ENCODE measurements around the gene BUD13.
"Not testable (repeated sequence)": the region's sequence is repeated elsewhere in the genome, so short reads cannot be mapped to it uniquely, and the experiment has no call there.

BUD13 gene

DNA sequence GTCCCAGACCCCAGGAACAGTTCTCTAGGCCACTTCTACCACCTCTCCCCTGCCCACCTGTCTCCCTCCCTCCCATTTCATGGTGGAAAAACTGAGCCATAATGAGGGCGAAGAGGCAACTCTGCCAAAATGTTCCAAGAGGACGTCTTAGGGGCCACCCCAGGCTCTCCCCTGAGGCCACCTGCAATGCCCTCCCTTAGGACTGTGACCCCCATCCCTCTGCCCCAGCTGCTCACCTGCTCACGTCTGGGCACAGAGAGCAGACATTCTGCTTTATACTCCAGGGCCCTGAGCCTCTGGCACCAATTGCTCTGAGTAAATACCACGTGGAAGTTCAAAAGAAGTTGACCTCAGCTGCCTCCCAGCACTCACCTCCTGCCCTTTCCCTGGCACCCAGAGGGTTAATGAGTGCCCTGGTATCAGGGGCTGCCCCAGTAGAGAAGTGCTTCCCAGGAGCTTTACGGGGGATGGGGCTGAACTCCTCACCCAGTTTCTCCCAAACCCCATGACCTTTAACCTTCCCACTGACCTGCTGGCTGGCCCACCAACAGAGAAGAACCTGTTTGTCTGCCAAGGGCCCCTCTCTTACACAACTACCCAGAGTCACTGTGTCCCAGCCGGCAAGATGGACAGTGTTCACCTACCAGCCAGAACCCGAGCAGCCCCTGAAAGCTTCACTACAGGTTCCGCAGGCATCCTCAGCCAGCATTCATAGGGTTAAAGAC, 19.5 kb upstream of the BUD13 start:
- no peak for DNase-seq (ENCODE audit: low read depth)

DNA sequence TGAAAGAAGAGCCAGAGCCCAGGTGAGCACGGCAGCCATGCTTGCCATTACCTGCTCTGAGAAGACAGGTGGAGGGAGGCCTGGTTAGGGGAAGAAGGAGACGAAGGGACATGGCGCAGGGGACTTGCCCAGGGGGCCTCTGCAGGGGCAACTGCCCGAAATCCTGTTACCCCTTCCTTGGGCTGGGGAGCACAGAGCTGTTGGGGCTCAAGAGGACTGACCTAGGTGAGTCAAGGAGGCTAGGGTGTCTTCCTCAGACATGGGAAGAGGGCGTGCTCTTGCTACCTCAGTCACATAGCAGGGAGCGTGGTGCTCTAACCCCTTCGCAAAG, 19.0 kb upstream of the BUD13 start, which contains the start of gene APOA5:
APOA5 (minus strand) TSS at position 67 of the 331 bp plus-strand sequence; CDS start at position 48, 19 bp downstream.
- DNase-seq (ENCODE audit: low read depth) = no peak

DNA sequence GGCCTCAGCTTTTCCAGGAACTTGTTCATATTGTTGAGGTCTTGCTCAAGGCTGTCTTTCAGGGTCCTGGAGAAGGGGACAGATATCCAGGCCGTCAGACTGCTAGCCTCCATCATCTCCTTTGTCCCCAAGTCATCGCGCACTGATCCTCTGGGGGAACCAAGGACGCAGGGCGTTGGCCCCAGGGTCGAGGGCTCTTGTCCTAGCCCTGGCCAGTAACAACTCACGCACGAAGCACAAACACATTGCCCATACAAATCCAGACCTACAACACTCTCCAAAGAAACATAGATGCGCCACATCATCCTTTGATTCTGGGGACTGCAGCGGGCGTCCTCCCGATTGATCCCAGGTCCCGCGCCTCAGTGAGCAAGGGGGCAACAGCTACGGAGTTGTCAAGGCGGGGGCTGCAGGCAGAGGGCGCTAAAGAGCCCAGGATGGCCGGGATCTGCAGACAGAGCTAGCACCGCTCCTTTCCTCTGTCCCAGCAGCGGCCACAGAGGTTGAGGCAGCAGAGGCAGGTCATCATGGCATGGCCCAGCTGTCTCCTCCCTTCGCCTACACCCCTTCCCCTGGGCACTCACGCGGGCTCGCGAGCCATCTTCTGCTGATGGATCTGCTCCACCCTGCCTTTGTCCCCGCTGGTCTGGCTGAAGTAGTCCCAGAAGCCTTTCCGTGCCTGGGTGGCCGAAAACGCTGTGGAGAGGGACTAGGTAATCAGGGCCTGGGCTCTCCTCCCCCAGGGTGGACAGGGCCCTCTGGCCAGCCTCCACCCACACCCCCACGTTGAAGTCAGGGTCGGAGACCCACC, 18.4 kb upstream of the BUD13 start:
- peak; percentile 76 for DNase-seq (ENCODE audit: low read depth)

DNA sequence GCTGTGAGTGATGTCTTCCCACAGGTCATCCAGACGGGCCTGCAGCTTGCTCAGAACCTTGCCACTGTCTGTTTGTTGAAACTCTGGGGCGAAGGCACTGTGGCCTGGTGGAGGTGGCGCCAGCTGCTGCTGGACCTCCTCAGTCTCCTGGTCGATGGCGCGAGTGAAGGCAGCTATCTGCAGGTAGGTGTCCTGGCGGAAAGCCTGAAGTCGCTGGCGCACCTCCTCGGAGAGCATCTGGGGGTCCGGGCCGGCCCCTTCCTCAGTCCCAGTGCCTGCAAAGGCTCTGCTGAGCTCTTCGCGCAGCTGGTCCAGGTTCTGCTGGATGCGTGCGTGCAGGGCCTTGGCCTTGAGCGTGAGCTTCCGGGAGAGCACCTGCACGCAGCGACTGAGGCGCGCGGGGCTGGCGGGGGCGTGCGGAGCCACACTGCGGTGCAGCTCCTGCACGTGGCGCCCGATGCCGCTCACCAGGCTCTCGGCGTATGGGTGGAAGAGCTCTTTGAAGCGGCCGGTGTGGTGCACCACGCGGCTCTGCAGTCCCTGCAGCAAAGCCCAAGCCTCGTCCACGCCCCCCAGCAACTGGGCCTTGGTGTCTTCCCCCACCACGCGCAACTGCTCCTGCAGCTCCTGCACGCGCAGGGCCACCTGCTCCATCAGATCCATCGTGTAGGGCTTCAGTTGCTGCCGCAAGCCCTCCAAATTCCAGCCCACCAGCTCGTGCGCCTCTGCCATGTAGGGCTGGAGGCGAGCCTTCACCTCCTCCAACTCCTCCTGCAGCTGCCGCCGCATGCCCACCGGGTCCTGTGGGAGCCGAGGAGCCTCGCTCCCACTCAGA, 17.6 kb upstream of the BUD13 start:
- DNase-seq (ENCODE audit: low read depth) = no peak

GRCh38 chr11:116788975-116789374, 16.2 kb upstream of the BUD13 start:
- no peak for DNase-seq (ENCODE audit: low read depth)

GRCh38 chr11:116788534-116788933, 15.7 kb upstream of the BUD13 start:
- DNase-seq (ENCODE audit: low read depth) = no peak

GRCh38 chr11:116787786-116788486, 15.1 kb upstream of the BUD13 start, which contains the start of gene ZPR1:
TSS of gene ZPR1 (minus strand) at chr11:116788023. CDS start at chr11:116787990, 33 bp downstream.
- DNase-seq (ENCODE audit: low read depth) = peak; percentile 75

DNA sequence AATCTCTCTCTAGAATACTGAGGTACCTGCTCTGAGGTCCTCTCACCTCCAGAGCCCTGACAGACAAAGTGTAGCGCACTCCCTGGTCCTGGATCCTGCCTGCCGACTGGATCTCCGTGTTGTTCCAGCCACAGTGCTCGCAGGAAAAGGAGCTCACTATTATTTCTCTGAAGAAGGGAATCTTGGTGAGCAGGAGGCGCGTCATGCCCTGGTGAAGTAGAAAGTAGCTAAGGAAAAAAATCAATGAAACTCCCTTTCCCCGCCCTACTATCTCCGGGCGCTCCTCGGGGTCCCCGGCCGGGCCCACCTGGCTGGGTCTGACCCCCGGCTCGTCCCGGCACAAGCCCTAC, 14.6 kb upstream of the BUD13 start:
- DNase-seq (ENCODE audit: low read depth) = no peak

DNA sequence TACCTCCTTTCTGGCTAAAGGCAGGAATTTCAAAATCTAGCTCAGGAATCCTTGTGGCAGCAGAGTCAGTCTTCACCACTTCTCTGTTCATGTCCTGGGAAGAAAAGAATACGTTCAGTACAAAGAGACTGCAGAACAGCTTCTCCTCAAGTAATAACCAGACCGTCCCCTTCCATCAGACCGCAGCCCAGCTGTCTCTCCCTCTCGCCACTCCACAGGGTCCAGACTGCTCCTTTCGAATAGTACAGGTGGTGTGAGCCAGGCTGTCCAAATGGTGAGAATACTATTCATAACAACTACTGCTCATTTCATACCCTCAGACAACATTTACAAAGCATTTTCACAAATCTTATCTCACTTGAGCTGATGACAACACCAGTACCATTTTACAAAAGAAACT, 14.2 kb upstream of the BUD13 start:
- DNase-seq (ENCODE audit: low read depth) = no peak

- no peak for DNase-seq (ENCODE audit: low read depth)
These were observed 13.5 kb upstream of the BUD13 start for GRCh38 chr11:116786326-116786725.

DNA sequence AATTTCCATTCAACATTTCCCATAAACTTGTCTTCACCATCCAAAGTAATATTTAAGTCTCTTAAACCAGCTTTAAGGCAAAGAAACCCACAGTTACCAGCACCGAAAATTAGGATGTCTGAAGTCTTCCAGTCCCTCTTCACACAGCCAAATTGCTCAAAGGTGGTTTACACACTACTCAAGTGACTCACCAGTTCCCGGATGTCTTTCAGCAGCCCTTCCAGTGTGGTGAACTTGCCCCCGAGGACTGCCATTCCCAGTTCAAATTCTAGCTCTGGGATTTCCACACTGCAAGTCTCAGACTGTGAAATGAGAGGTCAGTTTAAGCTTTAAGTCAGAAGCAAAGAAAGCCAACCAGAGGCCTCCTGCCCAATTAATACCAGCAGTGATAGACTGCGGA, 9.9 kb upstream of the BUD13 start:
- no peak for DNase-seq (ENCODE audit: low read depth)

GRCh38 chr11:116778556-116778955, 5.8 kb upstream of the BUD13 start:
- DNase-seq (ENCODE audit: low read depth) = no peak

DNA sequence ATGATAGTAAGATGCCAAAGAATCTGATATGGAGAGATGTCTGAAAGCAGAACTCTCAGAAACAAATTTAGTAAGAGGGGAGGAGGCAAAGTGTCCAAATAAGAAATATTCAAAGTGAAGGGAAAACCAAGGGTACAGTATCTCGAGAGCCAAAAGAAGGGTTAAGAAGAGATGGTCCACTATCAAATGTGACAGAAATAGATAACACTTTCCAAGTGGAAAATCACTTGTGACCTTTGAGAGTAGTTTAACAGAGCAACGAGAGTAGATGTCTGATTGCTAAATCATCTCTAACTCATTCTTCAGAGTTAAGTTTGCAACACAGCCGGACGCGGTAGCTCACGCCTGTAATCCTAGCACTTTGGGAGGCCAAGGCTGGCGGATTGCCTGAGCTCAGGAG, 4.3 kb upstream of the BUD13 start:
- no peak for DNase-seq (ENCODE audit: low read depth)

DNA sequence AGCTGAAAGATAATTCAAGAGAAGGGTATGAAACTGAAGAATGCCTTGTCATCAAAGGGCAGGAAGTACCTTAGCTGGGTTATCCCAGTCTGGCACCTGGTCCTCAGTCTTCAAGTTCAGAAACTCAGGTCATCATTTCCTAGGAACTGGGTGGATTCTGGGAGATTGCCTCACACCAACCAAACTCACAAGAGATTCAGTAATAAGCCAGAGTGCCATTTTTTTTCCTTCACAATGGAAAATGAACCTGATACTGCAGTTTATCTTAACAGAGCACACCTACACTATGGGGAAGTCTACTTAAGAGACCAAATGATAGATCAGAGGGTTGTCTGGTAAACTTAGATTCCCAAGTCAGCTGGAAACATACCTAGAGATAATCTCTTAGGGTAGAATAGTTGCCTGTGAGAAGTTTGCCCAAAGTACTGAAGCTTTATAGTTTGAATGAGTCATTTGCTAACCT, 3.8 kb upstream of the BUD13 start:
- no peak for DNase-seq (ENCODE audit: low read depth)

GRCh38 chr11:116775975-116776374, 3.2 kb upstream of the BUD13 start:
- DNase-seq (ENCODE audit: low read depth) = no peak

DNA sequence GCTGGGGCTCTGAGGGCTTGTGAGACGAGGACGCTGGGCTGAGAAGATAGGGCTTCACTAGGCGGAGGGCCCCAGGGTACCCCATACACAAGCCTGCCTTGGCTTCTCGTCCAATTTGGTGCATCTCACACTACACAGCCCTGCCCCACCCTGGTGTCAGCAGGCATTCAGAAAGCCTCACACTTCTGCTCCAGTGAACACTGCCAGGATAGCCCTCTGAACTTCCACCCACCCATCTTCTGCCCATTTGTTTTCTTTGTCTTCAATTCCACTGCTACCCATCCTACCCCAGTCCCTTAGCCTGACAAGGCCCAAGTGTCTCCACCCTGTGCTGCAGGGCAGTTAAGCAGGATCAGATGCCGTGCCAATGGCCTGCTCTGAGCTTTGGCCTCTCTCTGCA, 1.9 kb upstream of the BUD13 start:
- no peak for DNase-seq (ENCODE audit: low read depth)

DNA sequence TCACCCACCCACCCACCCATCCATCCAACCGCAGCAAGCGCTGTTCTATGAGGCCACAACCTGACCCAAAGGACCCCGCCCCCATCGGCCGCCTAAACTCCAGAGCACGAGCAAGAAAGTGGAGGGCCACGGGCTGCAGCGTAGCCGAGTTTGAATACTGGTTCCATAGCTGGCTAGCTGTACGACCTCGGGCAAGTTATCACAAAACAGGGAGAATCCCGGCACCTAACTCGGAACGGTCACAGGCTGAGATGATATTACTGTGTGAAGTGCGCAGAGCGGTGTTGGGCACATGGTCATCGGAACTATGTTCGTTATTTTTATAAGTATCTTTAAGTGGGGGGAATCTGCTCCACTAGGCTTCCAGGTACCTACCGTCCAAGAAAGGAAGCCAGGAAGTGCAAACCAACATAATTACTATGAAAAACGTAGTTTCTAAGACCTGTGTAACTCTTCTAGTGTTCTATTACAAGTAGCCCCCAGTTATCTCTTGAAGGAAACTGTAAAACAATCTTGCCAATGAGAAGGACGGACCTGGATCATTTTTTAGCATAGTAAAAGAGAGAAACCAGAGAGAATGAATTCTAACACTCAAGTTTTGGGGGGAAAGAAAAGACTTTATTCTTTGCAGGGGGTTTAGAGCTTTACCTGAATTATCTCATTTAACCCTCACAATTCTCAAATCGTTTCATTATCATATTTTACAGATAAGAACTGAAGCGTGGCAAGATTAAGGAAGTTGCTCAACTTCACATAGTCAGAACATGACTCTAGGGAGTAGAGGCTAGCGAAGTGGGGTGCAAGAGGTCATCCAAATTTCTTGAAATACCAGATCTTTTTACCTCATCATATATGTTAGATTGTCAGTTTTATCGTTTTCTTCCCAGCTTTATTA, 663 bp upstream of the BUD13 start:
- no peak for DNase-seq (ENCODE audit: low read depth)

DNA sequence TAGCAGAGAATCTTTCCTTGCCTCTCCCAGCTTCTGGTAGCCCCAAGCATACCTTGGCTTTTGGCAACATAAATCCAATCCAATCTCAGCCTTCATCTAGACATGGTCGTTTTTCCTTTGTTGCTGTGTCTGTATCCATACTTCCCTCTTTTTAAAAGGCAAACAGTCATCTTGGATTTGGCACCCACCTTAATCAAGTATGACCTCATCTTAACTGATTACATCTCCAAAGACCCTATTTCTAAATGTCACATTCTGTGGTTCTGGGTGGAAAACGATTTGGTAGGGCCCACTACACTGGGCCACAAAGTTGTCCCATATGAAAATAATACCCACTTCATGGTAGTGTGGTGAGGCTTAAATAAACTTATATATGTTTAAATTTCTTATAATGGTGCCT, 852 bp downstream of the BUD13 start:
- no peak for DNase-seq (ENCODE audit: low read depth)

- DNase-seq (ENCODE audit: low read depth) = no peak
These were observed 10.7 kb downstream of the BUD13 start for GRCh38 chr11:116762132-116762531.

- DNase-seq (ENCODE audit: low read depth) = not testable (repeated sequence)
These were observed 16.7 kb downstream of the BUD13 start for GRCh38 chr11:116756044-116756443.
